Measurements from ENCODE around the gene CRYBA1. TPM values are rescaled to one million over a fixed set of nuclear protein-coding genes. Genes with fewer than 3 reads are reported as not detected.

CRYBA1 gene
- total and polyA plus RNA-seq, 2 donors (not counting 3 experiments of a cell fraction or from before 2014, with no cell fraction given): not detected

DNA sequence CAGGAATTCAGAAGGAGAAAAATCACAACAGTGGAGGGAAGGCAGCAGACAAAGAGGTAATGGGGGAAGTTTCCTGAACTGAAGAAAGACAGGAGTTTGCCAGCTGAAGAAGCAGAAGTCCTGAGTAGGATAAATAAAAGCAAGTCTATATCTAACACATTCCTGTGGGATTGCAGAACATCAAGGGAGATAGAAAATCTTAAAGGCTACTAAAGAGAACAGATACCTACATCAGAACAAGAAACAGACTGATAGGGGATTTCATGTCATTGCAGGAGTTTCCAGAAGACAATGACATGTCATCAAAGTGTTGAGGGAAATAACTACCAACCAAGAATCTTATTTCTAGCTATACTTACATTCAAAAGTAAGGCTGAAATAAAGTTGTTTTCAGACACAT lies 21.3 kb upstream of the CRYBA1 start:
- Histone ChIP-seq H2AFZ (ENCODE audit: low read depth, low read length) (no peak overlapping the region), H3K36me3 (ENCODE audit: control insufficient read depth in 2 of 2, extremely low read depth in 1 of 2, insufficient read depth in 2 of 2, low read length in 2 of 2) (no peaks in the 10 kb centered on the region), H3K27ac (ENCODE audit: insufficient read depth, low read depth, low read length) (no peak overlapping the region), H3K9me1 (replicated peaks; ENCODE audit: control insufficient read depth, extremely low read depth, insufficient read depth, low read length) (no peaks in the 10 kb centered on the region), H3K4me2 (ENCODE audit: insufficient read depth, low read length) (no peak overlapping the region), H4K20me1 (replicated peaks; ENCODE audit: control insufficient read depth, extremely low read depth, insufficient read depth, low read length) (no peaks in the 10 kb centered on the region), H3K27me3 (ENCODE audit: control insufficient read depth in 2 of 2, insufficient read depth in 2 of 2, low read length in 2 of 2) (no peaks in the 10 kb centered on the region), H3K4me3 (replicated peaks in 1 of 3; ENCODE audit: insufficient read depth in 1 of 3, low read depth in 1 of 3, low read length in 3 of 3) (no peak overlapping the region), H3K9me3 (replicated peaks; ENCODE audit: control insufficient read depth, insufficient read depth, low read length) (no peaks in the 10 kb centered on the region), H3K4me1 (ENCODE audit: control insufficient read depth, extremely low read depth, insufficient read depth, low read length) (no peaks in the 10 kb centered on the region), H3K9ac (replicated peaks; ENCODE audit: extremely low read depth, insufficient read depth, low read length) (no peak overlapping the region), H3K79me2 (ENCODE audit: control insufficient read depth, insufficient read depth, low read length) (no peaks in the 10 kb centered on the region)
- CTCF ChIA-PET: interaction anchor here (0.9 to 3.4 kb wide), 4 partner anchors 16 to 80 kb away, joined by 3 to 11 read pairs (median 6); partner anchors contain the start of gene MYO18A
- no peak for DNase-seq (ENCODE audit: low read depth, low spot score)
- intact Hi-C loops (cut with micrococcal nuclease) (no loop called here), dilution Hi-C loops (cut with MboI; ENCODE audit: extremely low pct_ligation_motif_present, low sequenced_read_pairs) (no loop called here)
- POLR2A ChIA-PET: interaction anchor here (0.6 to 1.2 kb wide), 2 partner anchors 15 to 35 kb away, joined by 4 to 7 read pairs; no protein-coding TSS in a partner anchor
- peak; percentile 18 for FAIRE-seq
- BruUV-seq (replicated peaks): no TSS peak
- TF ChIP-seq POLR2A (IDR thresholded peaks at IDR 0.05; ENCODE audit: low read depth, low read length) (no peak), GATA2 (IDR thresholded peaks at IDR 0.05; ENCODE audit: insufficient read depth, insufficient read length, low read depth, low read length) (no peak), FOS (IDR thresholded peaks at IDR 0.05; ENCODE audit: borderline replicate concordance, insufficient read depth, low read length) (no peak), MYC (IDR thresholded peaks at IDR 0.05; ENCODE audit: low read depth, low read length) (no peak), CTCF (IDR thresholded peaks at IDR 0.05; ENCODE audit: extremely low read depth in 1 of 2, insufficient read depth in 1 of 2, low read depth in 1 of 2, low read length in 2 of 2) (no peak), JUN (IDR thresholded peaks at IDR 0.05; ENCODE audit: borderline replicate concordance, insufficient read depth, insufficient read length, low read depth) (no peak), POLR2AphosphoS5 (IDR thresholded peaks at IDR 0.05; ENCODE audit: insufficient read depth, low read depth, low read length) (no peak), EZH2 (IDR thresholded peaks at IDR 0.05; ENCODE audit: borderline replicate concordance, low read depth, low read length, severe bottlenecking) (no peak)
- TF ChIP-seq, protein P1, sequence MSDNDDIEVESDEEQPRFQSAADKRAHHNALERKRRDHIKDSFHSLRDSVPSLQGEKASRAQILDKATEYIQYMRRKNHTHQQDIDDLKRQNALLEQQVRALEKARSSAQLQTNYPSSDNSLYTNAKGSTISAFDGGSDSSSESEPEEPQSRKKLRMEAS (IDR thresholded peaks at IDR 0.05; ENCODE audit: insufficient read depth, insufficient read length): no peak
